T-helper 9 cell (primary cell): ENCODE data around the gene ZSCAN10.

ENCODE experiments used
- DNase-seq: peaks from one replicate; pipeline ENCODE4 v3.0.0-alpha.2; 2020

The ZSCAN10 gene

GRCh38 chr16:3134338-3135125 is 35.4 kb upstream of the ZSCAN10 start, which contains the start of gene ZNF213:
Gene ZNF213 (plus strand): TSS chr16:3135029. CDS start chr16:3137281, 2,252 bp downstream.
- peak; percentile 84 for DNase-seq

GRCh38 chr16:3133844-3134243 is 34.8 kb upstream of the ZSCAN10 start:
- DNase-seq: no peak

GRCh38 chr16:3131755-3132377 is 32.8 kb upstream of the ZSCAN10 start:
- DNase-seq: no peak

GRCh38 chr16:3129137-3130131 is 30.3 kb upstream of the ZSCAN10 start:
- peak; percentile 69 for DNase-seq

- no peak for DNase-seq
Observed at GRCh38 chr16:3127745-3128144, 28.7 kb upstream of the ZSCAN10 start.

GRCh38 chr16:3123986-3124886 is 25.1 kb upstream of the ZSCAN10 start:
- peak; percentile 96 for DNase-seq

- no peak for DNase-seq
Observed at GRCh38 chr16:3122926-3123570, 24.0 kb upstream of the ZSCAN10 start.

GRCh38 chr16:3121851-3122467 is 22.9 kb upstream of the ZSCAN10 start:
- no peak for DNase-seq

GRCh38 chr16:3120435-3120834 is 21.3 kb upstream of the ZSCAN10 start:
- no peak for DNase-seq

GRCh38 chr16:3119701-3120408 is 20.8 kb upstream of the ZSCAN10 start:
- DNase-seq: no peak

GRCh38 chr16:3119286-3119685 is 20.2 kb upstream of the ZSCAN10 start:
- DNase-seq: no peak

GRCh38 chr16:3118846-3119245 is 19.8 kb upstream of the ZSCAN10 start:
- DNase-seq: no peak

- DNase-seq: no peak
Observed at GRCh38 chr16:3118204-3118790, 19.2 kb upstream of the ZSCAN10 start.

GRCh38 chr16:3115561-3115960 is 16.5 kb upstream of the ZSCAN10 start:
- no peak for DNase-seq

- DNase-seq: no peak
Observed at GRCh38 chr16:3115003-3115402, 15.9 kb upstream of the ZSCAN10 start.

- DNase-seq: no peak
Observed at GRCh38 chr16:3113765-3114479, 14.8 kb upstream of the ZSCAN10 start.

GRCh38 chr16:3112881-3113574 is 13.9 kb upstream of the ZSCAN10 start:
- no peak for DNase-seq

- DNase-seq: no peak
Observed at GRCh38 chr16:3112058-3112880, 13.2 kb upstream of the ZSCAN10 start, which contains the start of gene ZNF205. Gene ZNF205 (plus strand): TSS chr16:3112586. CDS start chr16:3113431, 845 bp downstream.
